ENCODE data around the gene EIF4B. TPM values are rescaled to one million over a fixed set of nuclear protein-coding genes. Genes with fewer than 3 reads are reported as not detected.

Gene EIF4B
- total RNA-seq, 1 experiment from 2014 or later, result 393 TPM

DNA sequence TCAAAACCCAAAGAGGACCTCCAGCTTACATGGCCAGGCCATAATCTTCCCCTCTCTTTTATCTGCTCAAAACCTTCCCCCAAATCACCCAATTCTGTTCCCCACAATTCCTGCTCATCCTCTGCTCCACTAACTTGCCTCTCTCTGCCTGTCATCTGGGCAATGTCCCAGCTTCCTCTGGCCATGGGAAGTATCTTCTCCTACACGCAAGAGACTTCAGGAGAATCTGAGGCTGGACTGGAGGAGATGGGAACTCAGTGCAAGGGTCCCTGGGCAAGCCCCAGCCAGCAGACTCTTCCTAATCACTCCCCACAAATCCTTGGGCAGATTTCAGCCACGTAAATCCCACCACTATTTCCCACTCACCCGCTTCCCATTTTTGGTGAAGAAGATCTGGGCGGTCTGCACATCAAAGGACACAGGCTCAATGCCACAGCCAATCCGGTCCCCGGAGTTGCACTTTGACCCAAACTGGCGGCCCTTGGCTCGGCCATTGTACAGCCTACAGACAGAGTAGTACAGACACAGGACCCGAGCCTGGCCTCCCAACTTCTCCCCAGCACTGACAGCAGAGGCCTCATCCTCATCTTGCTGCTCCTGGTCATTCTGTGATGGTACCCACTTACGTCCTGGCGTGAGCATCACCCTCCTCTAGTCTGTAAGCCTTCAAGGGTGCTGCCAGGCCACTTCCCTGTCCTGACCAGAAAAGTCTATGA lies 68.2 kb downstream of the EIF4B start:
- Histone ChIP-seq H3K36me3 (ENCODE audit: insufficient read depth, low read length, poor library complexity, severe bottlenecking) (peaks cover 12% of the 10 kb centered on the region), H3K4me1 (ENCODE audit: insufficient read depth, low read length, poor library complexity, severe bottlenecking) (peaks cover 21% of the 10 kb centered on the region), H3K9me3 (ENCODE audit: low read depth, low read length, poor library complexity, severe bottlenecking) (no peaks in the 10 kb centered on the region), H3K4me3 (ENCODE audit: low read depth, low read length, poor library complexity, severe bottlenecking) (no peak overlapping the region), H3K27ac (ENCODE audit: low read depth, low read length, poor library complexity, severe bottlenecking) (no peak overlapping the region), H3K27me3 (replicated peaks; ENCODE audit: insufficient read depth, low read depth, low read length, poor library complexity) (no peaks in the 10 kb centered on the region)
- no TSS peak for BruUV-seq (replicated peaks)
- POLR2A ChIA-PET (ENCODE audit: low non-redundant PET), result no interaction called here
- TF ChIP-seq EZH2 (IDR thresholded peaks at IDR 0.05; ENCODE audit: borderline replicate concordance, low read depth, low read length, poor library complexity, severe bottlenecking) (no peak), CTCF (conservative IDR thresholded peaks at IDR 0.05; ENCODE audit: low read depth, low read length) (no peak)
- intact Hi-C loops (cut with micrococcal nuclease; ENCODE audit: unreplicated experiment), result no loop called here
- CTCF ChIA-PET, result interaction anchor here (0.5 to 1.1 kb wide), 2 partner anchors 23 to 24 kb away, joined by 3 to 4 read pairs; partner anchors contain the start of gene IGFBP6
- DNase-seq (ENCODE audit: low spot score), result no peak

- DNase-seq (ENCODE audit: low spot score), result no peak
- peaks cover 12% of the 10 kb centered on the region for H3K36me3 ChIP-seq (ENCODE audit: insufficient read depth, low read length, poor library complexity, severe bottlenecking)
- ChIA-PET POLR2A (ENCODE audit: low non-redundant PET) (no interaction called here), CTCF (no interaction called here)
- H3K27me3 ChIP-seq (replicated peaks; ENCODE audit: insufficient read depth, low read depth, low read length, poor library complexity), result no peaks in the 10 kb centered on the region
- no peak overlapping the region for H3K27ac ChIP-seq (ENCODE audit: low read depth, low read length, poor library complexity, severe bottlenecking)
- TF ChIP-seq EZH2 (IDR thresholded peaks at IDR 0.05; ENCODE audit: borderline replicate concordance, low read depth, low read length, poor library complexity, severe bottlenecking) (no peak), CTCF (conservative IDR thresholded peaks at IDR 0.05; ENCODE audit: low read depth, low read length) (no peak)
- no TSS peak for BruUV-seq (replicated peaks)
- intact Hi-C loops (cut with micrococcal nuclease; ENCODE audit: unreplicated experiment), result no loop called here
- H3K9me3 ChIP-seq (ENCODE audit: low read depth, low read length, poor library complexity, severe bottlenecking), result no peaks in the 10 kb centered on the region
- H3K4me3 ChIP-seq (ENCODE audit: low read depth, low read length, poor library complexity, severe bottlenecking), result no peak overlapping the region
- H3K4me1 ChIP-seq (ENCODE audit: insufficient read depth, low read length, poor library complexity, severe bottlenecking), result peaks cover 21% of the 10 kb centered on the region
Measured at GRCh38 chr12:53074999-53075370, 68.7 kb downstream of the EIF4B start.

DNA sequence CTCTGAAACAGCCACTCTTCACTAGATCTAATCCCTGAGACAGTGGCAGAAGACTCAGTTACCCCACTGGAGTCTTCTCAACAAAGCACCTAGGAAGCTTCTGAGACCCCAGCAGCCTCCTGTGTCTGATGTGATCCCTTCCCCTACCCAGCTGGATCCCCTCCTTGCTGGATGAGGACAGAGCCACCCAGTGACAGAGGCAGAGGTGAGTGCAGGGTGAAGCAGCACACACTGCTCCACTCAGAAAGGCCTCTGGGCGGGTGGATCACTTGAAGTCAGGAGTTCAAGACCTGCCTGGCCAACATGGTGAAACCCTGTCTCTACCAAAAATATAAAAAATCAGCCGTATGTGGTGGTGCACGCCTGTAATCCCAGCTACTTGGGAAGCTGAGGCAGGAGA lies 70.2 kb downstream of the EIF4B start:
- DNase-seq (ENCODE audit: low spot score), result no peak
- POLR2A ChIA-PET (ENCODE audit: low non-redundant PET), result no interaction called here
- intact Hi-C loops (cut with micrococcal nuclease; ENCODE audit: unreplicated experiment), result no loop called here
- peaks cover 9% of the 10 kb centered on the region for H3K36me3 ChIP-seq (ENCODE audit: insufficient read depth, low read length, poor library complexity, severe bottlenecking)
- H3K27me3 ChIP-seq (replicated peaks; ENCODE audit: insufficient read depth, low read depth, low read length, poor library complexity), result no peaks in the 10 kb centered on the region
- peaks cover 18% of the 10 kb centered on the region for H3K4me1 ChIP-seq (ENCODE audit: insufficient read depth, low read length, poor library complexity, severe bottlenecking)
- no TSS peak for BruUV-seq (replicated peaks)
- CTCF ChIA-PET, result interaction anchor here (0.9 kb wide), 1 partner anchor 10 kb away, joined by 3 read pairs; no protein-coding TSS in a partner anchor
- H3K9me3 ChIP-seq (ENCODE audit: low read depth, low read length, poor library complexity, severe bottlenecking), result no peaks in the 10 kb centered on the region
- TF ChIP-seq CTCF (conservative IDR thresholded peaks at IDR 0.05; ENCODE audit: low read depth, low read length) (no peak), EZH2 (IDR thresholded peaks at IDR 0.05; ENCODE audit: borderline replicate concordance, low read depth, low read length, poor library complexity, severe bottlenecking) (no peak)
- no peak overlapping the region for H3K4me3 ChIP-seq (ENCODE audit: low read depth, low read length, poor library complexity, severe bottlenecking)
- no peak overlapping the region for H3K27ac ChIP-seq (ENCODE audit: low read depth, low read length, poor library complexity, severe bottlenecking)

Measured in A673 (cell line).